ENCODE results near the gene EIF4E1B.

GRCh38 chr5:176673651-176674583 is 43.4 kb downstream of the EIF4E1B start:
- no peak for TF ChIP-seq CTCF (IDR thresholded peaks at IDR 0.05; ENCODE audit: low read depth, low read length, missing input control)
- TF ChIP-seq MAX (IDR thresholded peaks at IDR 0.05) = no peak
- TF ChIP-seq JUND (IDR thresholded peaks at IDR 0.05) = no peak
- no peak for TF ChIP-seq REST (IDR thresholded peaks at IDR 0.05)
- TF ChIP-seq GABPA (IDR thresholded peaks at IDR 0.05 in 1 of 2, conservative IDR thresholded peaks at IDR 0.05 in 1 of 2) = no peak
- no peak for TF ChIP-seq TAF1 (conservative IDR thresholded peaks at IDR 0.05)
- no peak for TF ChIP-seq FOXA1 (IDR thresholded peaks at IDR 0.05)
- TF ChIP-seq YY1 (IDR thresholded peaks at IDR 0.05) = no peak
- no peak for TF ChIP-seq ATF3 (IDR thresholded peaks at IDR 0.05)
- TF ChIP-seq SP1 (IDR thresholded peaks at IDR 0.05) = no peak
- no peak for TF ChIP-seq RXRA (IDR thresholded peaks at IDR 0.05)

Data from liver (tissue), 3 donors.